Limb (tissue), 2 donors: ENCODE measurements around the gene ZNF638.
"Not testable (repeated sequence)": the region's sequence is repeated elsewhere in the genome, so short reads cannot be mapped to it uniquely, and the experiment has no call there.

Experiments used
- DNase-seq, 2 donors: peaks; one replicate each; pipeline ENCODE4 v3.0.0-alpha.2; 2016; ENCODE audit errors: extremely low spot score in 2 of 2

ZNF638 gene, protein sequence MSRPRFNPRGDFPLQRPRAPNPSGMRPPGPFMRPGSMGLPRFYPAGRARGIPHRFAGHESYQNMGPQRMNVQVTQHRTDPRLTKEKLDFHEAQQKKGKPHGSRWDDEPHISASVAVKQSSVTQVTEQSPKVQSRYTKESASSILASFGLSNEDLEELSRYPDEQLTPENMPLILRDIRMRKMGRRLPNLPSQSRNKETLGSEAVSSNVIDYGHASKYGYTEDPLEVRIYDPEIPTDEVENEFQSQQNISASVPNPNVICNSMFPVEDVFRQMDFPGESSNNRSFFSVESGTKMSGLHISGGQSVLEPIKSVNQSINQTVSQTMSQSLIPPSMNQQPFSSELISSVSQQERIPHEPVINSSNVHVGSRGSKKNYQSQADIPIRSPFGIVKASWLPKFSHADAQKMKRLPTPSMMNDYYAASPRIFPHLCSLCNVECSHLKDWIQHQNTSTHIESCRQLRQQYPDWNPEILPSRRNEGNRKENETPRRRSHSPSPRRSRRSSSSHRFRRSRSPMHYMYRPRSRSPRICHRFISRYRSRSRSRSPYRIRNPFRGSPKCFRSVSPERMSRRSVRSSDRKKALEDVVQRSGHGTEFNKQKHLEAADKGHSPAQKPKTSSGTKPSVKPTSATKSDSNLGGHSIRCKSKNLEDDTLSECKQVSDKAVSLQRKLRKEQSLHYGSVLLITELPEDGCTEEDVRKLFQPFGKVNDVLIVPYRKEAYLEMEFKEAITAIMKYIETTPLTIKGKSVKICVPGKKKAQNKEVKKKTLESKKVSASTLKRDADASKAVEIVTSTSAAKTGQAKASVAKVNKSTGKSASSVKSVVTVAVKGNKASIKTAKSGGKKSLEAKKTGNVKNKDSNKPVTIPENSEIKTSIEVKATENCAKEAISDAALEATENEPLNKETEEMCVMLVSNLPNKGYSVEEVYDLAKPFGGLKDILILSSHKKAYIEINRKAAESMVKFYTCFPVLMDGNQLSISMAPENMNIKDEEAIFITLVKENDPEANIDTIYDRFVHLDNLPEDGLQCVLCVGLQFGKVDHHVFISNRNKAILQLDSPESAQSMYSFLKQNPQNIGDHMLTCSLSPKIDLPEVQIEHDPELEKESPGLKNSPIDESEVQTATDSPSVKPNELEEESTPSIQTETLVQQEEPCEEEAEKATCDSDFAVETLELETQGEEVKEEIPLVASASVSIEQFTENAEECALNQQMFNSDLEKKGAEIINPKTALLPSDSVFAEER (N-terminal part only)

DNA sequence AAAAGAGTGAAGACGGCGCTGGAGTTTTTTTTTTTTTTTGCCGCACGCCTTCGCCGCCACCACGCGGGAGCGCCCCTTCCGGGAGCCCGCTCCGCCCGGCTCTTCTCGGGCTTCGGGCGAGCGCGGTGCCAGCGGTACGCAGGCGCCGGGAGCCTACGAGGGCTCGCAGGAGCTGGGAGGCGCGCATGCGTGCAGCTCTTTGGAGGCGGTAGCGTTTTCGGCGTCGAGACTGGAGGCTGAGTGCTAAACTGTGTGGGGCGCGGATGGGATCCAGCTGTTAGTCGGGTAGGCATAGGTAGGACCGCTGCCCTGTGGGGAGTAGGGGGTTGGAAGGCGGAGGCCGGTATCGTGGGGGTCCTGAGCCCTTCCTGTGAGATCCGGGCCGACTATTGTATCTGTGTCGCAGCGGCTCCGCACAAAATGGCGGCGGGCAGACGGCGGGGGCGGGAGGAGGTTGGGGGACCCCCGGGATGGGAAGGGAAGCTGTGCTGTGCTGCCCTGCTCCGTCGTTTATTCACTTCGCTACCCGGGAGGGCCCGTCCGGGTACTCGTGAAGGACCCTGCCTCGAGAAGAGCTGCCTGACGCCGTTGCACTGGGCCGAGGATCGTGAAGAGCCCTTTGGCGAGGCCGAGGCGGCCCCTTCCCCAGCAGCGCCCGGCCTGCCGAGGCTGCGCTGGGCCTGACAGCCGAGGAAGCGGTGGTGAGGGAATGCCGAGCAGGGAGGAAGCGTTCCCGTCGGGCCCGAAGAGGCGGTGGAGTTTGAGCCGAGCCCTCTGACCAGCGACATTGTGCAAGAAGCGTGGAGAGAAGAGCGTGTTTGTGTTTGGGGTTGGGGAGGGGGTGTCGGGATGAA lies at the start of gene ZNF638:
Gene ZNF638, plus strand, starts transcription at position 202 of the 854 bp plus-strand sequence. CDS start 17,173 bp downstream, outside the sequence.
- peak; percentile 95 to 97 for DNase-seq

DNA sequence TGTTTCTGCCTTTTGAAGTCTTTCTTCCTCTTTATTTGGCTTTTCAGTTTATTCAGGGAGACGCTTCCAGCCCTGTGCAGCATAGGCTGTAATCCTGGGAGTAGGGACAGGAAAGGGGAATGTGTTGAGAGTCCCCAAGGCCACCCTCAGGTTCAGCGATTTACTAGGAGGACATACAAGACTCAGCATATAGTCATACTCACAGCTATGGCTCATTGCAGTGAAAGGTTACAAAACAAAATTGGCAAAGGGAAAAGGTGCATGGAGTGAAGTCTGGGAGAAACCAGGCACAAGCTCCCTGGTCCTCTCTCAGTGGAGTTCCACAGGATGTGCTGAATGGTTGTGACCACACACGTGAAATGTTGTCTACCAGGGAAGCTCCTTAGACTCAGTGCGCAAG lies 49.6 kb upstream of the ZNF638 start:
- DNase-seq = no peak

- no peak for DNase-seq
Measured at GRCh38 chr2:71282493-71282892, 49.1 kb upstream of the ZNF638 start.

- no peak for DNase-seq
Measured at GRCh38 chr2:71283131-71283530, 48.5 kb upstream of the ZNF638 start.

GRCh38 chr2:71285706-71286105 lies 45.9 kb upstream of the ZNF638 start:
- DNase-seq = no peak

DNA sequence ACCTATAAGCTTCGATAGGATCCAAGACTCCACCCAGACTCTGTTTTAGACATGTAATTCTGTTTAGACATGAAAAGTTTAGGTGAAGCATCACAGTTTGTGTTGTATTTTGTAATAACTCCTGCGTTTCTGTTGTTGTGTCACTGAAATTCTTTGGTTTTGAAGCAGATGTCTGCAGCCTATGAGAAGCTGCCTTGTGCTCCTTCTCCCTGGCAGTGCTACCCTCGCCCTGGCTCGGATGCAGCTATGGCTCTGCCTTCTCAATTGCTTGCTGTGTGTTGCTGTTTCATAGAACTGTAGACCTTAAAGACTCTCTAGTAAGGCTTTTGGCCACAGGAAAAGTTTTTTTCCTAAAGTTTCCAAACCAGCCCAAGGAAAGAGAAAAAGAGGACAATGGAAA lies 40.2 kb upstream of the ZNF638 start:
- no peak for DNase-seq

DNA sequence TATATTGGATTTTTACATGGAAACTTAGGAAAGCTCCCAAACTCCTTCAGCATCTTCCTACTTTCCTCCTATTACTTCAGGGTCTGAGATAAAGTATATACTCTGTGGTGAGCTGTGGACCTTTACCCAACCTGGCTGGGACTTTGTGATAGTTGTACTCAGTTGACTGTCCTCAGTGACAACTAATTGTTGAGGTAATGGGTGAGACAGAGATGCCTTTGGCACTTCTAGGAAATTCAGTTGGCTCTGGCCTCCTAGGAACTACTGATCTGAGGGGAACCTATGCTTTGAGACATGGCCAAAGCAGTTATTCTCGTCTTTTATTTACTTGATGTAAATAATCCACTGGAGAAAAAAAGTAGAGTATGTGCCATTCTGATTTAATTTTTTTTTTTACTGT lies 39.4 kb upstream of the ZNF638 start:
- no peak for DNase-seq

DNA sequence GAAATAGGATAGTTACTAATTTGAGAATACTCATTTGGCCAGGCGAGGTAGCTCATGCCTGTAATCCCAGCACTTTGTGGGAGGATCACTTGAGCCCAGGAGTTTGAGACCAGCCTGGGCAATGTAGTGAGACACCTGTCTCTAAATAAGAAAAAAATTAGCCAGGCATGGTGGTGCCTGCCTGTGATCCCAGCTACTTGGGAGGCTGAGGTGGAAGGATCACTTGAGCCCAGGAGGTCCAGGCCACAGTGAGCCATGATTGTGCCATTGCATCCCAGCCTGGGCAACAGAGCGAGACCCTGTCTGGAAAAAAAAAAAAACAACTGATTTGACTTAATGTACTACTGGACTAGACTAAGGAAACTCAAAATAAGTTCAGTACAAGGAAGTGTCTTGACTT lies 32.7 kb upstream of the ZNF638 start:
- DNase-seq = no peak

DNA sequence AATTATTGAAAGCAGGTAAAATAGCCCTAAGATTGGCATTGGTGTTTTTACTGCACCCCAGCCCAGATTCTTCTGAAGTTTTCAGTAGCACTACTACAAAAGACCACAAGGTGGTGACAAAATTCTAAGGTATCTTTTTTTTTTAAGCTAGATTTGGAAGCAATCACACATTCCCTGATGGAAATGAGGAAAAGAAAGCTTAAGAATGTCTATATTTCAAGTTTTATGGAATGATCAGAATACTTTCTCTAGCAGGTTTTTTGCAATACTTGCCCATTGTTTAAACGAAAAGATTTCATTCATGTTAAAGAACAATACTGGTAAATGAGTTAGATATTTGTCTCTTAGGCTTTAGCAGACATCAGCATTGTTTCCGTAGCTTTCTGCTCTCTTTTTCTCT lies 32.1 kb upstream of the ZNF638 start:
- peak in 1 of 2 donors; percentile 38 for DNase-seq

GRCh38 chr2:71303849-71304248 lies 27.7 kb upstream of the ZNF638 start:
- no peak for DNase-seq

DNA sequence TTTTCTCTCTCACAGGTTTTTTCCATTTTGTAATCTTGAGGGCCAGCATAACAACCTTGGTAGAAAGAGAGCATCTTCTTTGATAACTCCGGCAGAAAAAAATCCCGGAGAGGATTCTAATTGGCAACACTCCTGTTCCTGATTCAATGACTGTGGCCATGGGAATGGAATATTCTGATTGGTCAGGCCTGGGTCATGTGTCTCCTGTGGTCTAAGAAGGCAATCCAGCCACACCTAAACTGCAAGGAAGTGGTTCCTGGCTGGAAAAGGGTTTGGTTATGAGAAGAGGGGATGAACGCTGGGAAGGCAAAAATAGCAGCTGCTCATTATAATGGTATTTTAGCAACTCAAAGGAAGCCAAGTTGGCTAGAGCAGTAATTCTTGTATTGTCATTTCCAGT lies 24.8 kb upstream of the ZNF638 start:
- no peak for DNase-seq

DNA sequence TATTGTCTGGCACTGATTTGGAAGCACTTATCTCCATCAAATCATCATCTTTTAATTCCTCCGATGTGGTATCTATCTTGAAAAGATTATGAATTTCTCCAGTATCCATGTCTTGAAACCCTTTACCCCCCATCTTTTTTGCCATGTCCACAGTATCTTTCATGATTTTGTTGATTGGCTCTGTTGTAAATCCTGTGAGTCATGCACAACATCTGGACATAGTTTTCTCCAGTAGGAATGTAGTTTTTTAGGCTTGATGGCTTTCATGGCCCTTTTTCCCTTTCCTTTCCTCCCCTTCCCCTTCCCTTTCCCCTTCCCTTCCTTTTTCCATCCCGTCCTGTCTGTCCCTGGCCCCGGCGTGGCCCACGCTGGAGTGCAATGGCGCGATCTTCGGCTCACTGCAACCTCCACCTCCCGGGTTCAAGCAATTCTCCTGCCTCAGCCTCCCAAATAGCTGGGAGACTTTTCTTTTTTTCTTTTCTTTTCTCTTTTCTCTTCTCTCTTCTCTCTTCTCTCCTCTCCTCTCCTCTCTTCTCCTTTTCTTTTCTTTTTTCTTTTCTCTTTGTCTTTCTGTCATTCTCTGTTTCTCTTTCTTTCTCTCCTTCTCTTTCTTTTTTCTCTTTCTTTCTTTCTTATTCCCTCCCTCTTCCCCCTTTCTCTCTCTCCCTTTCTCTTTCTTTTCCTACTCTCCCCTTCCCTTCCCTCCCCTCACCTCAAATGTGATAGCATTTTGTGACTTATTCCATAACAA lies 18.4 kb upstream of the ZNF638 start:
- DNase-seq = no peak

GRCh38 chr2:71317060-71317459 lies 14.5 kb upstream of the ZNF638 start:
- DNase-seq = no peak

DNA sequence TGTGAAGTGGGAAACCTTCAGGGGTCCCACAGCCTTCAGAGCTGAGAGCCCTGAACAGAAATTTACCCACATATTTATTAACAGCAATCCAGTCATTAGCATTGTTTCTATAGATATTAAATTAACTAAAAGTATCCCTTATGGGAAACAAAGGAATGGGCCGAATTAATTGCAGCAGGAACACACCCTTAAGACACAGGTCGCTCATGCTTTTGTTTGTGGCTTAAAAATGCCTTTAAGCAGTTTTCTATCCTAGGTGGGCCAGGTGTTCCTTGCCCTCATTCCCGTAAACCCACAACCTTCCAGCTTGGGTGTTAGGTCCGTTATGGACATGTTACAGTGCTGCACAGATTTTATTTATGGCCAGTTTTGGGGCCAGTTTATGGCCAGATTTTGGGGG lies 13.7 kb upstream of the ZNF638 start:
- not testable (repeated sequence) for DNase-seq

DNA sequence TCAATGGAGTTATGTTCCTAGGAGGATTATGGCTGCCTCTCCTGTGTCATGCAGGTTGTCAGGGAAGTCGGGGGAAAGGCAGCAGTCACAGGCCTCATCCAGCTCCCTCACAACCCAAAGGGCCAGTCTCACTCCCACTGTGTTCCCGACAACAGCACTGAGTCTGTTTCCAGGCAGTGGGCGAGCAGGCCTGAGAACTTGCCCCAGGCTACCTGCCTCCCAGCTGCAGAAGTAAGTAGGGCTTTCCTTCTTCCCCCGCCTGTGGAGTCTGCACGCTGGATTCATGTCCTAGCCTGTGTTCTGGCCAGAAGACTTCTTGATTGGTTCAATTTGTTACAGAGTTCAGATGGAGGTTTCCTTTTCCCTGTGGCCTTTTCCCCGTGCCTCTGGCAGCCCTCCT lies 8.2 kb upstream of the ZNF638 start:
- DNase-seq = no peak

- DNase-seq = no peak
Measured at GRCh38 chr2:71326968-71327367, 4.6 kb upstream of the ZNF638 start.

- no peak for DNase-seq
Measured at GRCh38 chr2:71327916-71328315, 3.7 kb upstream of the ZNF638 start.

DNA sequence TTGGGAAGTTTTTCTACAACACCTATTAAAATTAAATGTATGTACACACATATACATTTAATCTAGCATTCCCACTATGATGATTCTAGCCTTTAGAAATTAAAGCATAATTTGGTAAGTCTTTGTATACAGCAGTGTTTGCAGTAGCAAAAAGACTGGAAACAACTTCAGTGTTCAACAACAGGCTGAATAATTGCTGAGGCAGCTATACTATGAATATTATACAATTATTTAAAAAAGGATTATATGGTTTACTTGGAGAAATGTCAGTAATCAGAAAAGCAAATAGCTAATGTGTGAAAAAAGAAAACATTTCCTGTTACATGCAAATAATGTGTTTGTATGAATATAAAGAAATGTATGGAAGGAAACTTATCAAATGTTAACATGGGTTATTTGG lies 1.4 kb upstream of the ZNF638 start:
- no peak for DNase-seq

GRCh38 chr2:71330585-71331330 lies 824 bp upstream of the ZNF638 start:
- no peak for DNase-seq

DNA sequence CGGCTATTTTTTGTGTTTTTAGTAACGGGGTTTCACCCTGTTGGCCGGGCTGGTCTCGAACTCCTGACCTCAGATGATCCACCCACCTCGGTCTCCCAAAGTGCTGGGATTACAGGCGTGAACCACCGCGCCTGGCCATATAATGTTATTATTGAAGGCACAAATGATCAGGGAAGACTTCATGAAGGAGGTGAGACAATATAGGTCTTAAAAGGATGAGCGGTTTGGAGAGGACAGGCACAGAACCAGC lies 326 bp upstream of the ZNF638 start:
- DNase-seq = peak in 1 of 2 donors; percentile 28
